ENCODE results near the gene SKP1.
"Not testable (repeated sequence)": the region's sequence is repeated elsewhere in the genome, so short reads cannot be mapped to it uniquely, and the experiment has no call there.

SKP1 gene

DNA sequence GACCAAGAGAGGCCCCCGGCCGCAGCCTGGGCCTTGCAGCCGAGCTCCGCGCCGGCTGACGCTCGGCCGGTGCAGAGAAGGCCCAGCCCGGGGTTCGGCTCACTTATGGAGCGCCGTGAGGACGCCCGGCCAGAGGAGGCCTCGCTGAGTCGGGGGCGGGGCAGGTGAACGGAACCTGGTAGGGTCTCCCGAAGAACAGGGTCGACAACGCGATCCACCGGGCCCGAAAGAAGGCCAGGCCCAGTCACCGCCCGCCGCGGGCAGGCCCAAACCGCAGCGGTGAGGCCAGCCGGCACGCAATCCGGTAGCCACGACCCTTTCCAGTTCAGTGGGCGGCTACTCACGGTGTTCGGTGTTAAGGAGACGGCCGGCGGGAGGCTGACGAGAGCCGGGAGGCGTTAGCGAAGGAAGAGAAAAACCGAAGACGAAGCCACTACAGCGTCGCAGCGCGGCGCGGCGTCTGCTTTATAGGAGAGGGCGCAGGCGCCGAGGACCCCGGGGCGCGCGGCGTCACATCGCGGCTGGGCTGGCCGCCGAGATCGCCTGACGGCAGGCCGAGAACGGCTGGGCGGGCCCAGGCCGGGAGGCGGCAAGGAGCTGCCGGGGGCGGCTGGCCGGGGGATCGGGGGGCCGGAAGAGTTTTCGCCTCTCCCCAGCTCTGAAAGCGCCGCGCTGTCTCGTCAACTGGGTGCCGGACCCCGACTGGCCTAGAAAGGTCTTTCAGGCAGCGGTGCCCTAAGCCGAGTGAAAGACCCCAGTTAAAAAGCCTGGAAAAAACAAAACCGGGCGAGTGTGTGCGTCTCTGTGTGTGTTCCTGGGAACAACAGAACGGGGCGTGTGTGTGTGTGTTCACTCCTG, at the start of gene SKP1:
Gene SKP1 (minus strand): TSS at position 440 of the 858 bp plus-strand sequence. CDS start 2,928 bp downstream, outside the sequence.
- DNase-seq, result peak; percentile 89

DNA sequence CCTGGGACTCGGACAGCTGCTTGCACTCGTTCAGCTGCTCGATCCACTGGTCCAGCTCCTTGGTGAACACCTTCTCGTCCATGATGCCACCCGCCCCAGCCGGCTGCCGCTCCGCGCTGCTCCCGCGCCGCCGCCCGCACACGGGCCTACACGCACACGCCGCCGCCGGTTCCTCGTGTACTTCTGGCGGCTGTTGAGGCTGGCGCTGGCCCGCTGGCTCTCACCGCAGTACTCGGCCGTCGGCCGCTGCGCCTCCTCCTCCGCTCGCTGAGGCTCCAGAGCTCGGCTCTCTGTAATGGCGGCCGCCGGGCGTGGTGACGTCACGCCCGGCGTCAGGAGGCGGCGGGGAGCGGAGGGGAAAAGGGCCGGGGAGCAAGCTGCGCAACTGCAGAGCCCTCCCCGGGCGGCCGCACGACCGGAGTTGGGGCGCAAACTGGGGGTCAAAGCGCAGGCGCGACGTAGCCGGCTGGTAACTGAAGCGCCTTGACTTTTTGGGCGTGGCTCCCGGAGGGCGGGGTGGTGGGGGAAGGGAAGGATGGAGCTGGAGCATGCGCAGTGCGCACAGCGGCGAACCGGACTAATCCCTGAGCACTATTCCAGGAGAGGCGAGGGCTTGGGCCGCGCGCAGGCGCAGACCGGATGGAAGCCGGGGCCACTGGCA, 49.2 kb upstream of the SKP1 start, which contains the start of gene PPP2CA:
Gene PPP2CA (minus strand): TSS at position 294 of the 661 bp plus-strand sequence. CDS start 212 bp downstream, at position 82.
- peak; percentile 100 for DNase-seq

DNA sequence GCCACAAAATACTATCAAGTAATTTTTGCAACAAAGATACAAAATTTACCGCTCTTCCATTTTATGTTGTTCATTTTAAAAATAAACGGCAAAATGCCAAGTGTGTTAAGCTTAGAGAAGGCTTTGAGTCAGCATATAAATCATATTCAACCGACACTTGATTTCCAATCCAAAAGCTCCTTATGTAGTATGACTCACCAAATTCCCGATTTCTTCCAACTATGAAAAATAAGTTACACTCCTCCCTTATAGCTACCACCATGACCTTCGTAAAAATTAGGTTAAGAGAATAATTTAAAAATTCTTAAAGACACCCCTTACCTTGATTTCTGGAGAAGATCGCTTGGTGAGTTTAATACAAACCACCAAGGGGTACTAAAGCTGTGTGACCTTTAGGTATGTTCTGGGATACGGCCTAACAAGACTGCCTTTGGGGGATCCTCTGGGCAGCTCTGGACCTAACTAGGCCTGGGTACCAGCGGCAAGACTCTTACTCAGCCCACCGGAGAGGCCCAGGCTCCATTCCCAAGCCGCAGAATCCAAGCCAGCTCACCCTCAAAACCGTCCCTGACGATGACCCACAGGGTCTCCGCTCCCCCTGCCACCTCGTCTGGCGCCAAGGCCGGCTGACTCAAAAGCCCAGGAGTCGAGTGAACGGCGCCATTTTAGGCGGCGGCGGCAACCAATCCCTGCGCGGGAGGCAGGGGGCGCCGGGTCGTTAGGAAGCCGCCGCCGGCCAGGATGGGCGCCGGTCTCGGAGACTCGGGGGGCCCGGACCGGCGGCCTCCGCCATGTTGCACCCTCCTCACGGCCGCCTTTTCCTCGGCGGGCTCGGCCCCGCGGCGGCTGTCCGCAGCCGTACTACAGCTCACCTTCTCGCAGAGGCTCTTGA, 48.4 kb upstream of the SKP1 start:
- DNase-seq, result peak; percentile 69

DNA sequence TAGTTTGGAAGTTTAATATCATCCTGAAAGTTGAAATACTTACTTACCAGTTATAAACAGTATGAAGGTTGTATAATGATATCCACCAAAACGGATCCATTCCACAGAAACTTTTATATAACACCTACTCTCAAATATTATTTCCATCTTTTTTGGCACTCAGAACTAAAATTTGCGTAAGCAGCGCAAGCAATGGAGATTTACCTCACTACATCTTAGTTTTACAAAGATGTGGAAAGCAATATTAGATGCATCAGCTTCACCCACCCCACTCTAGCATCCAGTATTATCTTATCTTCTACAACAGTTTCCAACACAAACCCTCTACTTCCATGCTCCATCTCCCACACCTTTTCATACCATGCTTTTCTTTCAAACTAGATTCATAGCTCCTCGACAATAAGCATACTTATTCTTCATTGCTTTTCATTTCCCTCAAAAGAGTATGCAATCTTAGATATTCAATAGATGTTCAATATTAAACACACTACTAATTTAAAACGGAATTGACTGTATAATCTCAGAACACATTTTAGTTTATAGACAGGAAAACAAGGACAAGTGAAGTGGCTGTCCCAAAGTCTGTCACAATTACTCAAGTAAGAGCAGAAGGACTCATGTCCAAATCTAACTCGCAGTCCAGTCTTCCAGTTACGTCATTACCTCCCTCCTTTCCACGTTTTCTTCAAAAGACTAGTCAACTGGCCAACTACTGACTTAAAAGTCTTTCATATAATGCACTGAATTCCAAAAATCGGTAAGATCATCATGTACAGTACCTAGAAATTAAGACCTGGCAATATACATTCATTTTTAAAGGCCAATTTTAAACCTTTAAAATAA, 46.9 kb upstream of the SKP1 start:
- DNase-seq, result no peak

DNA sequence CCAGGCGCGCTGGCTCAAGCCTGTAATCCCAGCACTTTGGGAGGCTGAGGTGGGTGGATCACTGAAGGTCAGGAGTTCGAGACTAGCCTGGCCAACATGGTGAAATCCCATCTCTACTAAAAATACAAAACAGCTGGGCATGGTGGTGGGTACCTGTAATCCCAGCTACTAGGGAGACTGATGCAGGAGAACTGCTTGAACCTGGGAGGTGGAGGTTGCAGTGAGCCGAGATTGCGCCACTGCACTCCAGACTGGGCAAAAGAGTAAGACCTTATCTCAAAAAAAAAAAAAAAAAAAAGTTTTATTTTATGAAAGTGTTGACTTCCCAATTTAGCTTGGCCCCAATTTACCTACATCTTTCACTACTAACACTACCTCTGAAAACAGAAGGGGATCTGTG, 44.9 kb upstream of the SKP1 start:
- not testable (repeated sequence) for DNase-seq

DNA sequence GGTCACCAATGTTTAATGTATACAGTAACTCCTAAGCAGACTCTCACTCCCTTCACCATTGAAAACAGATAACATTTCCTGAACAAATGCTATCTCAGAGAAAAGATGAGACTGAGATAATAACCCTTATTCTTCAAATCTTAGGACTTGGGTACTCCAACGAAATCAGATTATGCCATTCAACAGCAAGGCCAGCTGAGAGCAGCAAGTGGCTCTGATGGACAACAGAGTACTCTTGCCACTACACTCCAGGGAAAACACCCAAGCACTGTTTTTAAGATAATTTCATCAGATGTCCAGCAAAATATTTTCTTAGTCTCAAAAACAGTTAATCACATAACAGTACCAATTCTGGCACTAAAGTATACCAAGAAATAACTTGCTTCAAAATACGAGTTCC, 39.0 kb upstream of the SKP1 start:
- no peak for DNase-seq

DNA sequence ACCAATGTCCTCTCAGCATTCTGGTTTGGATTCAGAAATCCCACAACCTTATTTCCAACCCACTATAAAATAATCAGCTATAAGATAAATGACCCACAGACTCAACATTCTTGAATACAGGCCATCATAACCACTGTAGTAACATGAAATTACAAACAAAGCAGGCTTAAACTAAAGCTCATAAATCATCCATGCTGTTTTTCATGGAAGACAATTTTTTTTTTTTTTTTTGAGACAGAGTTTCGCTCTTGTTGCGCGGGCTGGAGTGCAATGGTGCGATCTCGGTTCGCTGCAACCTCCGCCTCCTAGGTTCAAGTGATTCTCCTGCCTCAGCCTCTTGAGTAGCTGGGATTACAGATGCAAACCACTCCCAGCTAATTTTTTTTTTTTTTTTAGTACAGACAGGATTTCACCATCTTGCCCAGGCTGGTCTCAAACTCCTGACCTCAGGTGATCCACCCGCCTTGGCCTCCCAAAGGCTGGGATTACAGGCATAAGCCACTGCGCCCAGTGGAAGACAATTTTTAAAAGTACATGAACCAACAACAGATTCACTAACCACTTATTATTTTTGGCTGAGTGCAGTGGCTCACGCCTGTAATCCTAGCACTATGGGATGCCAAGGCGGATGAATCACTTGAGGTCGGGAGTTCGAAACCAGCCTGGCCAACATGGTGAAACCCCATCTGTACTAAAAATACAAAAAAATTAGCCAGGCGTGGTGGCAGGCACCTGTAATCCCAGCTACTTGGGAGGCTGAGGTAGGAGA, 34.7 kb upstream of the SKP1 start:
- DNase-seq, result not testable (repeated sequence)

DNA sequence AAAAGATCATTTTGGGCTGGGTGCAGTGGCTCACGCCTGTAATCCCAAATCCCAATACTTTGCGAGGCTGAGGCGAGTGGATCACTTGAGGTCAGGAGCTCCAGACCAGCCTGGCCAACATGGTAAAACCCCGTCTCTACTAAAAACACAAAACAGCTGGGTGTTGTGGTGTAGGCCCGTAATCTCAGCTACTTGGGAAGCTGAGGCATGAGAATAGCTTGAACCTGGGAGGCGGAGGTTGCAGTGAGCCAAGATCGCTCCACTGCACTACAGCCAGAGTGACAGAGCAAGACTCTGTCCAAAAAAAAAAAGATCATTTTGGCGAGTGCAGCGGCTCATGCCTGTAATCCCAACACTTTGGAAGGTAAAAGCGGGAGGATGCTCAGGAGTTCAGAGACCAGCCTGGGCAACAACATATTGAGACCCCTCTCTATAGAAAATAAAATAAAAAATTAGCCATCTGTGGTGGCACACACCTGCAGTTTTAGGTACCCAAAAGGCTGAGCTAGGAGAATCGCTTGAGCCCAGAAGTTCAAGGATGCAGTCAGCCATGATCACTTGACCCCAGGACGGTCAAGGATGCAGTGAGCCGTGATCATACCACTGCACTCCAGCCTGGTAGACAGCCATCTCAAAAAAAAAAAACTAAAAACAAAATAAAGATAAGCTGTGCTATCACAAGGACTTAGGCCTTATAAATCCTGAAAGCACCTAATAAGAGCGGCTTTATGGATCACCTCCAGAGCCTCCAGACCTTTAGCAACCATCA, 32.9 kb upstream of the SKP1 start:
- no peak for DNase-seq

DNA sequence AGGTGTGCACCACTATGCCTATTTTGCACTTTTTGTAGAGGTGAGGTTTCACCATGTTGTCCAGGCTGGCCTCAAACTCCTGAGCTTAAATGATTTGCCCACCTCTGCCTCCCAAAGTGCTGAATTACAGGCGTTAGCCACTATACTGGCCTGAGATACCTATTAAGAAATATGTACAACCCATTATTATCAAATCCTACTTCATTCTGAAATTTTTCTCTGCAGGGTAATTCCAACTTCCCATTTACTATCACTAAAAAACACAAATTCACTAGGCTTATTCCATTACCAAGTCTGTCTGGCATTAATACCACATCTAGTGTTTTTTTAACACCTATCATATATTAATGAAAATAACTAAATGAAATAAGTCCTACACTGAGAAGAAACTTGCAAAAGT, 30.9 kb upstream of the SKP1 start:
- no peak for DNase-seq

DNA sequence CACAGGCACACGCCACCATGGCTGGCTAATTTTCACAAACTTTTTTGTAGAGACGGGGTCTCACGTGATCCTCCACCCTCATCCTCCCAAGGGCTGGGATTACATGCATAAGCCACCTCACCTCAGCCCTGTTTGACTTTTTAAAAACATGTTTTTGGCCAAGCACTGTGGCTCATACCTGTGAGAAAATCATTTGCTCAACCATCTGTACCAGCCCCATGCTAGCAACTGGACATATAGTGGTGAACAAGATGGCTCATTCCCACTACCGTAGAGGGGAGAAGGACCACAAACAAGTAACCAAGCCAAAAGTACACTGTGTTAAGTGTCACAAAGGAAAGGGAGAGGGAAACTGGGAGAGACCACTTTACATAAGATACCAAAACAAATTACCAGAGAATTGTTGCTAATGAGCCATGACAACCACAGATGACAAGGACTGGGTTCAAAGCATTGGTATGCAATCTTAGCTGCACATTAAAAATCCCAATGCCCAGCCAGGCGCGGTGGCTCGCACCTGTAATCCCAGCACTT, 29.9 kb upstream of the SKP1 start:
- no peak for DNase-seq

DNA sequence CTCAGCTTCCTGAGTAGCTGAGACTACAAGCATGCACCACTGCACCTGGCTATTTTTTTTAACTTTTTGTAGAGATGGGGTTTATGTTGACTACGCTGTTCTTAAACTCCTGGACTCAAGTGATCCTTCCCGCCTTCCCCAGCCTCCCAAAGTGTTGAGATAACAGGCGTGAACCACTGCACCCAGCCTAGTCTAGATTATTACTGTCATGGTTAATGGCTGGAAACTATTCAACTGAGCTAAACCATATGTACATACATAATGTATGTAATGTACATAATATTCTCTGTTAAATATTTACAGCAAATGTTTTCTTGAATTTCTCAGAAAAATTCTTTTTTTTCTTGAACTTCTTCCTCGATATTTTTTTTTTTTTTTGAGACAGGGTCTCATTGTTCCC, 27.8 kb upstream of the SKP1 start:
- DNase-seq, result no peak

DNA sequence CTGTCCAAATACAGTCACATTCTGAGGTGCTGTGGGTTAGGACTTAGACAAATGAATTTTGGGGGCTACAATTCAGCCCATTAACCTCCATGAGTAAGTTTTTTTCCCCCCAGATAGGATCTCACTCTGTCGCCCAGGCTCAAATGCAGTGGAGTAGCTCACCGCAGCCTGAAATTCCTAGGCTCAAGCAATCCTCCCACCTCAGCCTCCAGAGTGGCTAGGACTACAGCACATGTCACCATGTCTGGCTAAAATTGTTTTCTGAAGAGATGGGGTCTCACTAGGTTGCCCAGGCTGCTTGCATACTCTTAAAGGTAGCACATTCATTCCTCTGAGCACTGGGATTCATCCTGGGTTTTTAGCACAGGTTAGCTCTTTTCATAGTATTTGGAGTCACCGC, 26.9 kb upstream of the SKP1 start:
- DNase-seq, result no peak

DNA sequence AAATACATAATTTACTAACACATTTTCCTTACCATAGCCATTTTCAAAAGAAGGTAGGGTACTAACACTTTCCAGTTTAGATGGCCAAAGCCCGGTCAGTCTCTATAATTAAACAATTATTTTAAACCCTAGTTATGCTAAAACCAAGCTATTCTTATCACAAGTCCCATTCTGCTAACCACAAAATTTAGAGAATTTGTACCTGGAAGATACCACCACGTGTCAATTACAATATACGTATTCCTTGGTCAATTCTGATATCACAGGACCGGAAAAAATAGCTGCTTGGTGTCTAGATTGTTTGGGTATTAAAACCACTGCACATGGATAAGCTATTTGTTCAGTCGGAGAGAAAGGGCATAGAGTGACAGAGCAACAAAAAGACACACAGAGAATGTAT, 18.9 kb upstream of the SKP1 start:
- DNase-seq, result no peak

DNA sequence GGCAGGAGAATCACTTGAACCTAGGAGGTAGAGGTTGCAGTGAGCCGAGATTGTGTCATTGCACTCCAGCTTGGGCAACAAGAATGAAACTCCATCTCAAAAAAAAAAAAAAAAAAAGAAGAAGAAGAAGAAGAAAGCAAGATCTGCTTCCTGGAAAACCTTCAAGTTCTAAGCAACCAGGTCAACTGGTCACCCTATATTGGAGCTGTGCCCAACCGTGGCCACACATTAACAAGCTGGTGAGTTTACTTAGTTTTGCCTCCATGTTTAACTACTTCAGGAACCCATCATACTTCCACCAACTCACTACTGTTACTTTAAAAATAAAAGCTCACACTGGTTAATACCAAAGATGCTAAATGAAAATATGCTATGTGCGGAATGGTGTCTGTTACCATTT, 12.3 kb upstream of the SKP1 start:
- DNase-seq, result no peak

DNA sequence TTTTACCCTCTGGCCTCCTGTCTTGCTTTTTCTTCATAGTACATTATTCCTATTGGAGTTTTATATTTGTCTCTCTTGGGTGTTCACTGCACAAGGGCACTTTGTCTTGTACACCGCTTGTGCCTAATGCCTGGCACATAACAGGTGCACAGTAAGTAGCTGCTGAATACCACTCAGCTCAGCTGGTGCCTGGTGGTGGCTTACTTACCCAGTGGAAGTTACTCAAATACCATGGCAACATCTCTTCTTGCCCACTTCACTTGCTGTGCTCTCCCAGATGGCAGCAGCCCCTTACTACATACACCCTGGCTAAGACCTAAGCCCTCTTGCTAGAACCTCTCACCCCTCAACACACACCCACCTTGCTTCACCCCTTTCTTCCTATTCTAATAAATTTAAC, 11.3 kb upstream of the SKP1 start:
- no peak for DNase-seq

DNA sequence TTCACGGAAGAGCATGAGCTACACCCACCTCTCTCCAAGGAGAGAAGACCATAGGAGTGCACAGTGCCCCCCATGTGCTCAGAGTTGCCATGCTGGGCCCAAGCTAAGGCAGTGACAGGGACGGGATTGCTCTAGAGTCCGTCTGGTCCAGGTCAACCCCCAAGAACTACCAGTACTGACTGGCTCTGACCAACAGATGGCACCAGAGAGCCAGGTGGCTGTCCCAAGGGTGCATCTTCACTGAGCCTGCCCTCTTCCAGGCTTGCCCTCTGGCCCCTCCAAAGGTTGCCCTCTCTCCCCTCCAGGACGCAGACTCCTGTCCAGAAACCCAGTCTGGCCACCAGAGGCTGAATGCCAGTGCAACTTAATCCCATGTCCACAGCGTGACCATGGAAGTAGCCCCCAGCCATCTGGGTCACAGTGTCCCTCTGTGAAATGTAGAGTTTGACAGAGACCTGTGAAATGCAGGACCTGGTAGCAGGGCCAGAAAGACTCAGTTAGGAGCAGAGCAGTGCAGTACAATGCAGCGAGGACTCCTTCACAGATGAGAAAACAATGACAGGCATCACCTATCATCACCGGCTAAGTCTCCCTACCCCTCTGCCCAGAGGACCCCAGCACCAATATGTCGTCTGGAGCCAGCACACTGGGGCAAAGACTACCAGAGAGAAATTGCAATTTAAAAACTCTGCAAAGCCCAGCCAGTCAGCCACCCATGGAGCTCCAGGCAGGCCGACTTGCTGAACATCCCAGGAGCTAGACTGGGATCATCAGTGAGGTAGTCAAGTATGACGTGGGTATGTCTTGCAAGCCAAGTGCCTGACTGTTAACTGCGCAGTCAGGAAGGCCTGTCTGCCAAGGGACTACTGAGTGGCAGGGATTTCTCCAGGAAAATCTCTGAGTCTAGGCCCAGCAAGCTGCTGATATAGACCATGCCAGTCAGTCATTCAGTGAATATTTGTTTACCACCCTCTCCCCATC, 7.7 kb upstream of the SKP1 start:
- peak; percentile 77 for DNase-seq

DNA sequence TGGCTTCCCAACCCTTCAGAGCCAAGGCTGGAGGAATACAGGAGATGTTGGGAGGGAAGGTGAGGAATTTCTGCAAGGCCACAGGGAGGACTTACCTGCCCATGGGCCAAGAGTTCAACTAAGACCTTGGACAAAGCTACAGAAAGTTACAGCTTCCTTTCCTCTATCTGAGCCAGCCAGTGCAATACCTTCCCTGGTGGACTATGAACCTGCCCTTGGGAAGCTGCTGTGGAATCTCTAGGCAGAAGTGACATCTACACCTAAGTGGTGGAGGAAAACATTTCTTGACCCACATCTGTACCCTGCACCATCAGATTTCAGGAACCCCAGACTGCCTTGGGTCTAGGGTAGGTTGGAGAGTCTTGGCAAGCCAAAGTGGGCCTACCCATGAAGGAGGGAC, 6.7 kb upstream of the SKP1 start:
- no peak for DNase-seq

DNA sequence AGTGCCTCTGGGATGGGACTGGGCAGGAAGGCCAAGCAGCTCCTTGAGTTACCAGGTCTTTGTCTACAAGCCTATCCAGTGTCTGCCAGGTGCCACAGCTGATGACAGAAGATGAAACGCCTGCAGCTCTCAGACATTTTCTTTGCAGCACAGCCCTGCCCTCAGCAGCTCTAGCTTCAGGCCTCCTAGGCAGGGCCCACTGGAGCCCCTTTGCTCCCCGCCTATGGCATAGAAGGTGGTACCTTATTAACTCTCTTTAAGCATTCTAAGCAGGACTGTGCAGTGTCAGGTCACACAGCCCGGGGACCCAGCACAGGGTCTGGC, 1.3 kb upstream of the SKP1 start:
- no peak for DNase-seq

DNA sequence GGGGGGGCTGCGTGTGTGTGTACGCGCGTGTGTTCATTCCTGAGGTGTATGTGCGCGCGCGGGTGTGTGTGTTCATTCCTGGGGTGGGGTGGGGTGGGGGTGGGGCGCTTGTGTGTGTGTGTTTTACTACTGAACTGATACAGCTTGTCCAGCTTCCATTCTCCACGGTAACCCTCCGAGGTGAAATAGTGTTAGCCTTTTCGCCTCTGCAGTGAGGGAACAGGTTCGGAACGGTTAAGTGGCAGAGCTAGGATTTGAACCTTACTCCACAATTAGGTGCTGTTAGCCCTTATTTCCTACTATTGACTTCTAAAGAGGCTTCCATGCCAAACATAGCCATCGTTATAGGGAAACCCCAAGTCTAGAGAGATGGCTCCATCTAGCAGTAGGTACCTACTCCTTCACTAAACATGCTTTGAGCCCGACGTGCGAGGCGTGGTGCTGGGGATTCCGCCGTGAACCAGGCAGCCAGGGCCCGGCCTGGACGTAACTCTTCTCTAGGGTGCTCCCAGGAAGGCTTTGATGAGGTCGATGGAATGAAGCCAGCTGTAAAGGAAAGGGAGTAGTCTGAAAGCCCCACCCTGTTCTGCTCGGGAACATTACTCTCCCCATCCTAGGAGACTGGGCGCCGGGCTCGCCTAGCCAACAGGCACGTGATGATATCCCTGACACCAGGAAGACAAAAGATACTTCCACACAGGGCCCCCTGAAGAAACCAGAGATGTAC, 782 bp upstream of the SKP1 start:
- DNase-seq, result no peak

Data from activated CD4-positive, CD25-positive, alpha-beta regulatory T cell treated with anti-CD3 and anti-CD28 coated beads, Interleukin-2, amount 50 U/mL, for 72 hours (primary cell).